DOHH2 (cell line): ENCODE data around the gene AJAP1.

Experiments used
- H3F3A ChIP-seq: fragments of 200-600 bp; sonication (generic), shearing (Covaris generic); 2 replicates; pipeline ENCODE4 v1.6.0; 2016; ENCODE audit warnings: antibody characterized with exemption, mild to moderate bottlenecking; ENCODE audit not compliant: control insufficient read depth, insufficient read depth
- H3K27ac ChIP-seq: fragments of 200-600 bp; sonication (generic); 2 replicates; pipeline ENCODE4 v1.5.1; 2014; ENCODE audit warnings: low read depth, mild to moderate bottlenecking, low read length, moderate library complexity
- H3K27me3 ChIP-seq: fragments of 200-600 bp; sonication (generic); 2 replicates; pipeline ENCODE4 v1.6.1; 2014; ENCODE audit warnings: mild to moderate bottlenecking, low read length, mixed read lengths; ENCODE audit not compliant: control insufficient read depth
- H3K36me3 ChIP-seq: fragments of 200-600 bp; sonication (generic); 2 replicates; pipeline ENCODE4 v1.6.1; 2014; ENCODE audit warnings: mild to moderate bottlenecking, low read length, moderate library complexity, mixed read lengths; ENCODE audit not compliant: control insufficient read depth
- H3K4me1 ChIP-seq: fragments of 200-600 bp; sonication (generic); 2 replicates; pipeline ENCODE4 v1.6.1; 2014; ENCODE audit warnings: mild to moderate bottlenecking, low read length, mixed read lengths; ENCODE audit not compliant: control insufficient read depth
- H3K4me2 ChIP-seq: fragments of 200-600 bp; sonication (generic); 2 replicates; pipeline ENCODE4 v1.6.0; 2014; ENCODE audit warnings: mild to moderate bottlenecking, low read length, moderate library complexity
- H3K4me3 ChIP-seq: fragments of 200-600 bp; sonication (generic); 2 replicates; pipeline ENCODE4 v1.5.1; 2014; ENCODE audit warnings: mild to moderate bottlenecking, low read length, mixed read lengths
- H3K79me2 ChIP-seq: fragments of 200-600 bp; sonication (generic); 2 replicates; pipeline ENCODE4 v1.6.1; 2014; ENCODE audit warnings: mild to moderate bottlenecking, low read length, mixed read lengths; ENCODE audit not compliant: control insufficient read depth
- H3K9me2 ChIP-seq: fragments of 200-600 bp; sonication (generic); replicated peaks from 2 replicates; pipeline ENCODE4 v1.6.1; 2014; ENCODE audit warnings: mild to moderate bottlenecking, low read length, mixed read lengths; ENCODE audit not compliant: control insufficient read depth
- H3K9me3 ChIP-seq: fragments of 200-600 bp; sonication (generic); 2 replicates; pipeline ENCODE4 v1.6.1; 2014; ENCODE audit warnings: antibody characterized with exemption, low read length, mixed read lengths; ENCODE audit not compliant: control insufficient read depth, insufficient read depth
- H4K20me1 ChIP-seq: fragments of 200-600 bp; sonication (generic); 2 replicates; pipeline ENCODE4 v1.6.0; 2014; ENCODE audit warnings: low read depth, mild to moderate bottlenecking, antibody characterized with exemption, low read length, moderate library complexity; ENCODE audit not compliant: control insufficient read depth, insufficient read depth
- EZH2phosphoT487 ChIP-seq: fragments of 200-600 bp; sonication (generic); IDR thresholded peaks from 2 replicates; pipeline ENCODE4 v1.6.1; 2017; ENCODE audit warnings: borderline replicate concordance, mild to moderate bottlenecking, antibody characterized with exemption, low read length, moderate library complexity, mixed read lengths
- TF ChIP-seq, protein P1 (sequence below): fragments of 200-600 bp; sonication (generic); IDR thresholded peaks from one replicate; pipeline ENCODE4 v1.5.1; 2014; ENCODE audit warnings: antibody characterized with exemption, mild to moderate bottlenecking, low read depth, low read length; ENCODE audit not compliant: poor library complexity, severe bottlenecking

AJAP1 gene

GRCh38 chr1:4754816-4755215 is 100.4 kb downstream of the AJAP1 start:
- Histone ChIP-seq H3F3A (no peaks in the 10 kb centered on the region), H3K79me2 (no peaks in the 10 kb centered on the region), H3K27me3 (no peaks in the 10 kb centered on the region), H3K4me3 (no peak overlapping the region), H3K9me3 (no peaks in the 10 kb centered on the region), H3K9me2 (no peaks in the 10 kb centered on the region), H3K4me2 (no peak overlapping the region), H3K4me1 (no peaks in the 10 kb centered on the region), H4K20me1 (no peaks in the 10 kb centered on the region), H3K36me3 (no peaks in the 10 kb centered on the region), H3K27ac (no peak overlapping the region)
- no peak for TF ChIP-seq EZH2phosphoT487
- TF ChIP-seq, protein P1, sequence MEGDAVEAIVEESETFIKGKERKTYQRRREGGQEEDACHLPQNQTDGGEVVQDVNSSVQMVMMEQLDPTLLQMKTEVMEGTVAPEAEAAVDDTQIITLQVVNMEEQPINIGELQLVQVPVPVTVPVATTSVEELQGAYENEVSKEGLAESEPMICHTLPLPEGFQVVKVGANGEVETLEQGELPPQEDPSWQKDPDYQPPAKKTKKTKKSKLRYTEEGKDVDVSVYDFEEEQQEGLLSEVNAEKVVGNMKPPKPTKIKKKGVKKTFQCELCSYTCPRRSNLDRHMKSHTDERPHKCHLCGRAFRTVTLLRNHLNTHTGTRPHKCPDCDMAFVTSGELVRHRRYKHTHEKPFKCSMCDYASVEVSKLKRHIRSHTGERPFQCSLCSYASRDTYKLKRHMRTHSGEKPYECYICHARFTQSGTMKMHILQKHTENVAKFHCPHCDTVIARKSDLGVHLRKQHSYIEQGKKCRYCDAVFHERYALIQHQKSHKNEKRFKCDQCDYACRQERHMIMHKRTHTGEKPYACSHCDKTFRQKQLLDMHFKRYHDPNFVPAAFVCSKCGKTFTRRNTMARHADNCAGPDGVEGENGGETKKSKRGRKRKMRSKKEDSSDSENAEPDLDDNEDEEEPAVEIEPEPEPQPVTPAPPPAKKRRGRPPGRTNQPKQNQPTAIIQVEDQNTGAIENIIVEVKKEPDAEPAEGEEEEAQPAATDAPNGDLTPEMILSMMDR, result no peak

- Histone ChIP-seq H3K4me3 (no peak overlapping the region), H3K79me2 (no peaks in the 10 kb centered on the region), H3F3A (no peaks in the 10 kb centered on the region), H3K27me3 (no peaks in the 10 kb centered on the region), H3K4me1 (no peaks in the 10 kb centered on the region), H3K9me3 (no peaks in the 10 kb centered on the region), H3K27ac (no peak overlapping the region), H3K4me2 (no peak overlapping the region), H3K36me3 (no peaks in the 10 kb centered on the region), H3K9me2 (no peaks in the 10 kb centered on the region), H4K20me1 (no peaks in the 10 kb centered on the region)
- no peak for TF ChIP-seq EZH2phosphoT487
- TF ChIP-seq, protein P1, result no peak
These were observed 101.0 kb downstream of the AJAP1 start for GRCh38 chr1:4755301-4755845.

- Histone ChIP-seq H3K9me3 (no peaks in the 10 kb centered on the region), H4K20me1 (no peaks in the 10 kb centered on the region), H3K27me3 (no peaks in the 10 kb centered on the region), H3F3A (no peaks in the 10 kb centered on the region), H3K27ac (no peak overlapping the region), H3K4me2 (no peak overlapping the region), H3K4me1 (no peaks in the 10 kb centered on the region), H3K9me2 (no peaks in the 10 kb centered on the region), H3K79me2 (no peaks in the 10 kb centered on the region), H3K36me3 (no peaks in the 10 kb centered on the region), H3K4me3 (no peak overlapping the region)
- no peak for TF ChIP-seq EZH2phosphoT487
- TF ChIP-seq, protein P1, result no peak
These were observed 101.6 kb downstream of the AJAP1 start for GRCh38 chr1:4755864-4756504.
